ENCODE measurements around the gene MOB2. TPM values are rescaled to one million over a fixed set of nuclear protein-coding genes. Genes with fewer than 3 reads are reported as not detected.

MOB2 gene
- total RNA-seq, 1 donor from 2014 or later = 50.4 TPM

GRCh38 chr11:1491379-1491778 is 4.8 kb upstream of the MOB2 start:
- Histone ChIP-seq H3K4me3 (no peak overlapping the region), H3K27ac (no peak overlapping the region), H3K9me3 (no peaks in the 10 kb centered on the region), H3K36me3 (no peaks in the 10 kb centered on the region), H3K27me3 (ENCODE audit: low read depth) (no peaks in the 10 kb centered on the region), H3K4me1 (peaks cover 60% of the 10 kb centered on the region)
- DNase-seq (no peak), ATAC-seq (no peak)
- no peak for TF ChIP-seq CTCF (IDR thresholded peaks at IDR 0.05)
- intact Hi-C loops (cut with DNase I) = no loop called here

- ATAC-seq (no peak), DNase-seq (no peak)
- no peak for TF ChIP-seq CTCF (IDR thresholded peaks at IDR 0.05)
- Histone ChIP-seq H3K4me1 (peaks cover 63% of the 10 kb centered on the region), H3K36me3 (no peaks in the 10 kb centered on the region), H3K9me3 (no peaks in the 10 kb centered on the region), H3K27me3 (ENCODE audit: low read depth) (no peaks in the 10 kb centered on the region), H3K4me3 (no peak overlapping the region), H3K27ac (no peak overlapping the region)
- intact Hi-C loops (cut with DNase I) = no loop called here
Measured at GRCh38 chr11:1490651-1491050, 4.1 kb upstream of the MOB2 start.

- Histone ChIP-seq H3K9me3 (no peaks in the 10 kb centered on the region), H3K27me3 (ENCODE audit: low read depth) (no peaks in the 10 kb centered on the region), H3K36me3 (peaks cover 5% of the 10 kb centered on the region), H3K4me1 (peaks cover 74% of the 10 kb centered on the region), H3K27ac (no peak overlapping the region), H3K4me3 (no peak overlapping the region)
- intact Hi-C loops (cut with DNase I) = no loop called here
- ATAC-seq (no peak), DNase-seq (peak; percentile 16)
- no peak for TF ChIP-seq CTCF (IDR thresholded peaks at IDR 0.05)
Measured at GRCh38 chr11:1488575-1489180, 2.1 kb upstream of the MOB2 start.

GRCh38 chr11:1487851-1488574 is 1.4 kb upstream of the MOB2 start:
- H3K27me3 ChIP-seq (ENCODE audit: low read depth) = no peaks in the 10 kb centered on the region
- H3K4me3 ChIP-seq = no peak overlapping the region
- H3K27ac ChIP-seq = no peak overlapping the region
- DNase-seq (peak; percentile 45), ATAC-seq (no peak)
- H3K9me3 ChIP-seq = no peaks in the 10 kb centered on the region
- intact Hi-C loops (cut with DNase I) = no loop called here
- peaks cover 76% of the 10 kb centered on the region for H3K4me1 ChIP-seq
- H3K36me3 ChIP-seq = peaks cover 5% of the 10 kb centered on the region
- no peak for TF ChIP-seq CTCF (IDR thresholded peaks at IDR 0.05)

GRCh38 chr11:1487091-1487850 is 692 bp upstream of the MOB2 start:
- DNase-seq = peak; percentile 39
- H3K36me3 ChIP-seq = peaks cover 7% of the 10 kb centered on the region
- peaks cover 76% of the 10 kb centered on the region for H3K4me1 ChIP-seq
- TF ChIP-seq CTCF (IDR thresholded peaks at IDR 0.05) = no peak
- no peak overlapping the region for H3K4me3 ChIP-seq
- H3K9me3 ChIP-seq = no peaks in the 10 kb centered on the region
- no peak overlapping the region for H3K27ac ChIP-seq
- intact Hi-C loops (cut with DNase I) = no loop called here
- H3K27me3 ChIP-seq (ENCODE audit: low read depth) = no peaks in the 10 kb centered on the region
- no peak for ATAC-seq

Measured in lower lobe of right lung (tissue), 2 donors.